Keratinocyte (primary cell): ENCODE measurements around the gene NRSN1.

Experiments
- EZH2 ChIP-seq: IDR thresholded peaks from one replicate; pipeline ENCODE4 v1.6.1; 2012; ENCODE audit warnings: inconsistent platforms, mild to moderate bottlenecking, low read length, moderate library complexity
- TF ChIP-seq, protein P1 (sequence below), 3 experiments: IDR thresholded peaks in 1 of 3; conservative IDR thresholded peaks in 1 of 3; optimal IDR thresholded peaks in 1 of 3; 2 replicates in 2 of 3; 3 replicates in 1 of 3; pipeline versions ENCODE3 to v1.5.1; 2011; ENCODE audit warnings: low read length in 3 of 3, mild to moderate bottlenecking in 3 of 3, moderate library complexity in 2 of 3, control low read depth in 1 of 3, inconsistent platforms in 1 of 3; ENCODE audit not compliant: insufficient read depth in 2 of 3; ENCODE audit errors: extremely low read depth in 1 of 3

DNA sequence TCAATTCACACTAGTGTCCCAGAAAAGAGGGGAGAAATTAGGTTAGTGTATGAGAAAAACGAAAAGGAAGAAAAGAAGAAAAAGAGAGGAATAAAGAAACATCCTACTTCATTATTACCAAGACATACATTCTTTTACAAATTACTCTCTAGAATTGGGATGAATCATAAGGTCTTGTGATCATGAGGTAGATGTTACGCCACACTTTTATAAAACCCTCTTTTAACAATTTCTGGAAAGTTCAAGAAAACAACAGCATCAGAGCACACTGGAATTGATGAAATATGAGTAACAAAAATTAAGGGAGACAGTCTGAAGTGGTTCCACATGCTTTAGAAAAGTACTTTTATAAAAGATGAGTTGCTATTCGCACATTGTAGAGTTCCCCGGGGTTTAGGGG is 32.6 kb upstream of the NRSN1 start:
- TF ChIP-seq EZH2: no peak
- TF ChIP-seq, protein P1, sequence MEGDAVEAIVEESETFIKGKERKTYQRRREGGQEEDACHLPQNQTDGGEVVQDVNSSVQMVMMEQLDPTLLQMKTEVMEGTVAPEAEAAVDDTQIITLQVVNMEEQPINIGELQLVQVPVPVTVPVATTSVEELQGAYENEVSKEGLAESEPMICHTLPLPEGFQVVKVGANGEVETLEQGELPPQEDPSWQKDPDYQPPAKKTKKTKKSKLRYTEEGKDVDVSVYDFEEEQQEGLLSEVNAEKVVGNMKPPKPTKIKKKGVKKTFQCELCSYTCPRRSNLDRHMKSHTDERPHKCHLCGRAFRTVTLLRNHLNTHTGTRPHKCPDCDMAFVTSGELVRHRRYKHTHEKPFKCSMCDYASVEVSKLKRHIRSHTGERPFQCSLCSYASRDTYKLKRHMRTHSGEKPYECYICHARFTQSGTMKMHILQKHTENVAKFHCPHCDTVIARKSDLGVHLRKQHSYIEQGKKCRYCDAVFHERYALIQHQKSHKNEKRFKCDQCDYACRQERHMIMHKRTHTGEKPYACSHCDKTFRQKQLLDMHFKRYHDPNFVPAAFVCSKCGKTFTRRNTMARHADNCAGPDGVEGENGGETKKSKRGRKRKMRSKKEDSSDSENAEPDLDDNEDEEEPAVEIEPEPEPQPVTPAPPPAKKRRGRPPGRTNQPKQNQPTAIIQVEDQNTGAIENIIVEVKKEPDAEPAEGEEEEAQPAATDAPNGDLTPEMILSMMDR (optimal IDR thresholded peaks at IDR 0.05 in 1 of 3, IDR thresholded peaks at IDR 0.05 in 1 of 3, conservative IDR thresholded peaks at IDR 0.05 in 1 of 3; ENCODE audit: extremely low read depth in 1 of 3, insufficient read depth in 2 of 3, low read length in 3 of 3): no peak
